Measurements from ENCODE around the gene ARHGAP24.

DNA sequence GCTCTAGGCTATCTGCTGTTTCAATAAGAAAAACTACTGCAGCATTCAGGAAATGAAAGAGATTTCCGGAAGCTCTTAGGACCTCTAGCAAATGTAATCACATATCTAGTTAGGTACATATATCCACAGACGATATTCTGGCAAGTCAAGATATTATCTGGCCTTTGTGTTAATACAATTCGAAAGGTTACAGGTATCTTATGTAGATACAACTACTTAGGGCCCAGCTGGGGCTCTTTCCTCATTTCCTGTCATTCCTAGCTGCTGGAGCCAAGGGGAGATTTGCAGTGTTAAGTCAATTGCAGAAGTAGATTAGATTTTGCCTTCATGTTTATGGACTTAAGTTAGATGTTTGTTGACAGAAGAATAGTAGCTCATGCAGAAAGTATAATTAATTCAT is 299.5 kb downstream of the ARHGAP24 start:
- TF ChIP-seq, protein P1, sequence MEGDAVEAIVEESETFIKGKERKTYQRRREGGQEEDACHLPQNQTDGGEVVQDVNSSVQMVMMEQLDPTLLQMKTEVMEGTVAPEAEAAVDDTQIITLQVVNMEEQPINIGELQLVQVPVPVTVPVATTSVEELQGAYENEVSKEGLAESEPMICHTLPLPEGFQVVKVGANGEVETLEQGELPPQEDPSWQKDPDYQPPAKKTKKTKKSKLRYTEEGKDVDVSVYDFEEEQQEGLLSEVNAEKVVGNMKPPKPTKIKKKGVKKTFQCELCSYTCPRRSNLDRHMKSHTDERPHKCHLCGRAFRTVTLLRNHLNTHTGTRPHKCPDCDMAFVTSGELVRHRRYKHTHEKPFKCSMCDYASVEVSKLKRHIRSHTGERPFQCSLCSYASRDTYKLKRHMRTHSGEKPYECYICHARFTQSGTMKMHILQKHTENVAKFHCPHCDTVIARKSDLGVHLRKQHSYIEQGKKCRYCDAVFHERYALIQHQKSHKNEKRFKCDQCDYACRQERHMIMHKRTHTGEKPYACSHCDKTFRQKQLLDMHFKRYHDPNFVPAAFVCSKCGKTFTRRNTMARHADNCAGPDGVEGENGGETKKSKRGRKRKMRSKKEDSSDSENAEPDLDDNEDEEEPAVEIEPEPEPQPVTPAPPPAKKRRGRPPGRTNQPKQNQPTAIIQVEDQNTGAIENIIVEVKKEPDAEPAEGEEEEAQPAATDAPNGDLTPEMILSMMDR (IDR thresholded peaks at IDR 0.05), result no peak
- TF ChIP-seq, protein P2, sequence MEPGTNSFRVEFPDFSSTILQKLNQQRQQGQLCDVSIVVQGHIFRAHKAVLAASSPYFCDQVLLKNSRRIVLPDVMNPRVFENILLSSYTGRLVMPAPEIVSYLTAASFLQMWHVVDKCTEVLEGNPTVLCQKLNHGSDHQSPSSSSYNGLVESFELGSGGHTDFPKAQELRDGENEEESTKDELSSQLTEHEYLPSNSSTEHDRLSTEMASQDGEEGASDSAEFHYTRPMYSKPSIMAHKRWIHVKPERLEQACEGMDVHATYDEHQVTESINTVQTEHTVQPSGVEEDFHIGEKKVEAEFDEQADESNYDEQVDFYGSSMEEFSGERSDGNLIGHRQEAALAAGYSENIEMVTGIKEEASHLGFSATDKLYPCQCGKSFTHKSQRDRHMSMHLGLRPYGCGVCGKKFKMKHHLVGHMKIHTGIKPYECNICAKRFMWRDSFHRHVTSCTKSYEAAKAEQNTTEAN (CRISPR knock-in tag; IDR thresholded peaks at IDR 0.05), result no peak
- TF ChIP-seq ZNF121 (CRISPR knock-in tag; IDR thresholded peaks at IDR 0.05) (no peak), CREM (CRISPR knock-in tag; IDR thresholded peaks at IDR 0.05) (no peak), GABPB1 (CRISPR knock-in tag; IDR thresholded peaks at IDR 0.05) (no peak), SMAD4 (CRISPR knock-in tag; IDR thresholded peaks at IDR 0.05) (no peak), TEAD1 (CRISPR knock-in tag; IDR thresholded peaks at IDR 0.05) (no peak), NR1H2 (CRISPR knock-in tag; IDR thresholded peaks at IDR 0.05) (no peak), NFYB (CRISPR knock-in tag; conservative IDR thresholded peaks at IDR 0.05; ENCODE audit: low read depth) (no peak)
- TF ChIP-seq, protein P3, sequence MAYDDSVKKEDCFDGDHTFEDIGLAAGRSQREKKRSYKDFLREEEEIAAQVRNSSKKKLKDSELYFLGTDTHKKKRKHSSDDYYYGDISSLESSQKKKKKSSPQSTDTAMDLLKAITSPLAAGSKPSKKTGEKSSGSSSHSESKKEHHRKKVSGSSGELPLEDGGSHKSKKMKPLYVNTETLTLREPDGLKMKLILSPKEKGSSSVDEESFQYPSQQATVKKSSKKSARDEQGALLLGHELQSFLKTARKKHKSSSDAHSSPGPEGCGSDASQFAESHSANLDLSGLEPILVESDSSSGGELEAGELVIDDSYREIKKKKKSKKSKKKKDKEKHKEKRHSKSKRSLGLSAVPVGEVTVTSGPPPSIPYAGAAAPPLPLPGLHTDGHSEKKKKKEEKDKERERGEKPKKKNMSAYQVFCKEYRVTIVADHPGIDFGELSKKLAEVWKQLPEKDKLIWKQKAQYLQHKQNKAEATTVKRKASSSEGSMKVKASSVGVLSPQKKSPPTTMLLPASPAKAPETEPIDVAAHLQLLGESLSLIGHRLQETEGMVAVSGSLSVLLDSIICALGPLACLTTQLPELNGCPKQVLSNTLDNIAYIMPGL (CRISPR knock-in tag; IDR thresholded peaks at IDR 0.05), result no peak
- TF ChIP-seq, protein P4, sequence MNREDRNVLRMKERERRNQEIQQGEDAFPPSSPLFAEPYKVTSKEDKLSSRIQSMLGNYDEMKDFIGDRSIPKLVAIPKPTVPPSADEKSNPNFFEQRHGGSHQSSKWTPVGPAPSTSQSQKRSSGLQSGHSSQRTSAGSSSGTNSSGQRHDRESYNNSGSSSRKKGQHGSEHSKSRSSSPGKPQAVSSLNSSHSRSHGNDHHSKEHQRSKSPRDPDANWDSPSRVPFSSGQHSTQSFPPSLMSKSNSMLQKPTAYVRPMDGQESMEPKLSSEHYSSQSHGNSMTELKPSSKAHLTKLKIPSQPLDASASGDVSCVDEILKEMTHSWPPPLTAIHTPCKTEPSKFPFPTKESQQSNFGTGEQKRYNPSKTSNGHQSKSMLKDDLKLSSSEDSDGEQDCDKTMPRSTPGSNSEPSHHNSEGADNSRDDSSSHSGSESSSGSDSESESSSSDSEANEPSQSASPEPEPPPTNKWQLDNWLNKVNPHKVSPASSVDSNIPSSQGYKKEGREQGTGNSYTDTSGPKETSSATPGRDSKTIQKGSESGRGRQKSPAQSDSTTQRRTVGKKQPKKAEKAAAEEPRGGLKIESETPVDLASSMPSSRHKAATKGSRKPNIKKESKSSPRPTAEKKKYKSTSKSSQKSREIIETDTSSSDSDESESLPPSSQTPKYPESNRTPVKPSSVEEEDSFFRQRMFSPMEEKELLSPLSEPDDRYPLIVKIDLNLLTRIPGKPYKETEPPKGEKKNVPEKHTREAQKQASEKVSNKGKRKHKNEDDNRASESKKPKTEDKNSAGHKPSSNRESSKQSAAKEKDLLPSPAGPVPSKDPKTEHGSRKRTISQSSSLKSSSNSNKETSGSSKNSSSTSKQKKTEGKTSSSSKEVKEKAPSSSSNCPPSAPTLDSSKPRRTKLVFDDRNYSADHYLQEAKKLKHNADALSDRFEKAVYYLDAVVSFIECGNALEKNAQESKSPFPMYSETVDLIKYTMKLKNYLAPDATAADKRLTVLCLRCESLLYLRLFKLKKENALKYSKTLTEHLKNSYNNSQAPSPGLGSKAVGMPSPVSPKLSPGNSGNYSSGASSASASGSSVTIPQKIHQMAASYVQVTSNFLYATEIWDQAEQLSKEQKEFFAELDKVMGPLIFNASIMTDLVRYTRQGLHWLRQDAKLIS (CRISPR knock-in tag; IDR thresholded peaks at IDR 0.05; ENCODE audit: borderline replicate concordance), result no peak
- TF ChIP-seq, protein P5, sequence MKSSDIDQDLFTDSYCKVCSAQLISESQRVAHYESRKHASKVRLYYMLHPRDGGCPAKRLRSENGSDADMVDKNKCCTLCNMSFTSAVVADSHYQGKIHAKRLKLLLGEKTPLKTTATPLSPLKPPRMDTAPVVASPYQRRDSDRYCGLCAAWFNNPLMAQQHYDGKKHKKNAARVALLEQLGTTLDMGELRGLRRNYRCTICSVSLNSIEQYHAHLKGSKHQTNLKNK (CRISPR knock-in tag; IDR thresholded peaks at IDR 0.05), result no peak
- TF ChIP-seq, protein P6, sequence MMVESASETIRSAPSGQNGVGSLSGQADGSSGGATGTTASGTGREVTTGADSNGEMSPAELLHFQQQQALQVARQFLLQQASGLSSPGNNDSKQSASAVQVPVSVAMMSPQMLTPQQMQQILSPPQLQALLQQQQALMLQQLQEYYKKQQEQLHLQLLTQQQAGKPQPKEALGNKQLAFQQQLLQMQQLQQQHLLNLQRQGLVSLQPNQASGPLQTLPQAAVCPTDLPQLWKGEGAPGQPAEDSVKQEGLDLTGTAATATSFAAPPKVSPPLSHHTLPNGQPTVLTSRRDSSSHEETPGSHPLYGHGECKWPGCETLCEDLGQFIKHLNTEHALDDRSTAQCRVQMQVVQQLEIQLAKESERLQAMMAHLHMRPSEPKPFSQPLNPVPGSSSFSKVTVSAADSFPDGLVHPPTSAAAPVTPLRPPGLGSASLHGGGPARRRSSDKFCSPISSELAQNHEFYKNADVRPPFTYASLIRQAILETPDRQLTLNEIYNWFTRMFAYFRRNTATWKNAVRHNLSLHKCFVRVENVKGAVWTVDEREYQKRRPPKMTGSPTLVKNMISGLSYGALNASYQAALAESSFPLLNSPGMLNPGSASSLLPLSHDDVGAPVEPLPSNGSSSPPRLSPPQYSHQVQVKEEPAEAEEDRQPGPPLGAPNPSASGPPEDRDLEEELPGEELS (CRISPR knock-in tag; IDR thresholded peaks at IDR 0.05), result no peak
